ENCODE measurements around the gene FBXO33. TPM values are rescaled to one million over a fixed set of nuclear protein-coding genes. Genes with fewer than 3 reads are reported as not detected.

Gene FBXO33
- total RNA-seq, 1 donor from 2014 or later = 10.5 TPM

Other genes starting within 250 kb of the FBXO33 start
- 18.9 to 21.3 TPM (median 19.7 TPM) in 3 replicates for gene MIA2, start 198.5 kb downstream of the FBXO33 start, total RNA-seq